Esophagus squamous epithelium (tissue), 5 donors: Measurements from ENCODE around the gene TECPR1. TPM values are rescaled to one million over a fixed set of nuclear protein-coding genes. Genes with fewer than 3 reads are reported as not detected.

Experiments
- DNase-seq: peaks from one replicate; lab custom pipeline; 2025; lab: John Stamatoyannopoulos, UW
- H3K27ac ChIP-seq, 4 donors: fragments of 200-600 bp; sonication (generic); one replicate each; pipeline ENCODE4 v1.5.1; 2016 to 2019; ENCODE audit warnings: mild to moderate bottlenecking in 1 of 4
- H3K27me3 ChIP-seq, 4 donors: fragments of 200-600 bp; sonication (generic); 1 replicate in 3 of 4; 2 replicates in 1 of 4; pipeline versions ENCODE4 v1.5.1 to v1.6.0; 2017 to 2021; ENCODE audit warnings: antibody characterized with exemption in 1 of 4
- H3K36me3 ChIP-seq, 3 donors: fragments of 200-600 bp; sonication (generic); one replicate each; pipeline ENCODE4 v1.5.1; 2016 to 2019
- H3K4me1 ChIP-seq, 3 donors: fragments of 200-600 bp; sonication (generic); one replicate each; pipeline ENCODE4 v1.5.1; 2017 to 2019
- H3K4me3 ChIP-seq, 4 donors: fragments of 200-600 bp; sonication (generic); 1 replicate in 3 of 4; 2 replicates in 1 of 4; pipeline ENCODE4 v1.5.1; 2016 to 2019; ENCODE audit warnings: mild to moderate bottlenecking in 2 of 4, moderate library complexity in 1 of 4
- H3K9me3 ChIP-seq, 3 donors: fragments of 200-600 bp; sonication (generic); one replicate each; pipeline ENCODE4 v1.5.1; 2016 to 2019
- CTCF ChIP-seq, 6 experiments: fragments of 450-650 bp in 4 of 6; fragments of 200-600 bp in 2 of 6; sonication (generic) in 2 of 6; IDR thresholded peaks; one replicate each; pipeline ENCODE4 v1.5.1; 2016 to 2019; ENCODE audit warnings: antibody characterized with exemption in 6 of 6, mild to moderate bottlenecking in 4 of 6, moderate library complexity in 4 of 6
- POLR2A ChIP-seq, 4 donors: fragments of 450-650 bp; IDR thresholded peaks; one replicate each; pipeline ENCODE4 v1.6.1; 2017; ENCODE audit warnings: antibody characterized with exemption in 4 of 4, mild to moderate bottlenecking in 4 of 4, moderate library complexity in 3 of 4
- WGBS, 2 donors: methylation state at CpG; one replicate each; pipeline ENCODE4 v1.1.5; 2018; 5-methylcytosine and 5-hydroxymethylcytosine counted together
- intact Hi-C: fragments of 100-400 bp; cut with DNase I; formaldehyde crosslinking; loops from one replicate; pipeline ENCODE4 v1.15.0; 2022
- total RNA-seq, 4 donors: library from RNA; depleted of rRNA; stranded (reverse); fragments of >200 nt; gene quantifications; one replicate each; pipeline ENCODE4 v1.1.0, GENCODE V29; 2016
- donor health status: DM: yes; HTN: yes; CAD: no.

Gene TECPR1
- total RNA-seq, 4 donors from 2014 or later, result 13.4 to 21.5 (median 19.0) TPM

GRCh38 chr7:98280791-98281756 is 29.0 kb upstream of the TECPR1 start, which contains the start of gene BRI3:
BRI3 (plus strand) TSS chr7:98281686; CDS start chr7:98281796, 110 bp downstream.
- Histone ChIP-seq H3K27ac (peak within 1 kb of the TSS; percentile 95 to 99 (median 97)), H3K36me3 (no peaks in the 10 kb centered on the region), H3K4me3 (peak within 1 kb of the TSS; percentile 75 to 98 (median 88)), H3K4me1 (peaks cover 39 to 58% (median 47%) of the 10 kb centered on the region in 3 donors), H3K9me3 (no peaks in the 10 kb centered on the region), H3K27me3 (no peaks in the 10 kb centered on the region)
- DNase-seq, result peak; percentile 66
- TF ChIP-seq CTCF (IDR thresholded peaks at IDR 0.05) (peak in 2 of 6 experiments; percentile 6 to 12), POLR2A (IDR thresholded peaks at IDR 0.05) (peak in 2 of 4 donors; percentile 86 to 88)
- intact Hi-C loops, result no loop called here
- 1 to 6% methylated on average over 18 to 19 of the region's 92 CpGs for WGBS, 2 donors

GRCh38 chr7:98280296-98280695 is 28.3 kb upstream of the TECPR1 start:
- Histone ChIP-seq H3K4me3 (peak overlapping the region; percentile 43 to 98 (median 84)), H3K9me3 (no peaks in the 10 kb centered on the region), H3K27ac (peak overlapping the region; percentile 95 to 99 (median 97)), H3K27me3 (no peaks in the 10 kb centered on the region), H3K4me1 (peaks cover 31 to 50% (median 39%) of the 10 kb centered on the region in 3 donors), H3K36me3 (no peaks in the 10 kb centered on the region)
- intact Hi-C loops, result no loop called here
- TF ChIP-seq CTCF (IDR thresholded peaks at IDR 0.05) (no peak), POLR2A (IDR thresholded peaks at IDR 0.05) (no peak)
- WGBS, 2 donors, result 46 to 52% methylated on average over 7 of the region's 7 CpGs
- no peak for DNase-seq

GRCh38 chr7:98278936-98279335 is 26.9 kb upstream of the TECPR1 start:
- Histone ChIP-seq H3K27ac (no peak overlapping the region), H3K9me3 (no peaks in the 10 kb centered on the region), H3K36me3 (no peaks in the 10 kb centered on the region), H3K4me3 (no peak overlapping the region), H3K27me3 (no peaks in the 10 kb centered on the region), H3K4me1 (peaks cover 18 to 37% (median 25%) of the 10 kb centered on the region in 3 donors)
- DNase-seq, result no peak
- no peak for TF ChIP-seq POLR2A (IDR thresholded peaks at IDR 0.05)
- no peak for TF ChIP-seq CTCF (IDR thresholded peaks at IDR 0.05)
- WGBS, 2 donors, result 70 to 74% methylated on average over 3 to 4 of the region's 4 CpGs
- intact Hi-C loops, result no loop called here

GRCh38 chr7:98278408-98278807 is 26.4 kb upstream of the TECPR1 start:
- 93 to 94% methylated on average over 4 to 5 of the region's 5 CpGs for WGBS, 2 donors
- TF ChIP-seq POLR2A (IDR thresholded peaks at IDR 0.05) (no peak), CTCF (IDR thresholded peaks at IDR 0.05) (no peak)
- peaks cover 12 to 31% (median 20%) of the 10 kb centered on the region in 3 donors for H3K4me1 ChIP-seq
- intact Hi-C loops, result no loop called here
- no peak overlapping the region for H3K27ac ChIP-seq
- no peaks in the 10 kb centered on the region for H3K36me3 ChIP-seq
- no peaks in the 10 kb centered on the region for H3K27me3 ChIP-seq
- H3K4me3 ChIP-seq, result no peak overlapping the region
- no peak for DNase-seq
- H3K9me3 ChIP-seq, result no peaks in the 10 kb centered on the region

- Histone ChIP-seq H3K4me1 (peaks cover 6 to 17% (median 10%) of the 10 kb centered on the region in 3 donors), H3K4me3 (no peak overlapping the region), H3K36me3 (no peaks in the 10 kb centered on the region), H3K9me3 (no peaks in the 10 kb centered on the region), H3K27me3 (no peaks in the 10 kb centered on the region), H3K27ac (peak overlapping the region in 2 of 4 donors; percentile 63 to 72)
- intact Hi-C loops, result no loop called here
- WGBS, 2 donors, result 52 to 61% methylated on average over 5 of the region's 5 CpGs
- DNase-seq, result no peak
- TF ChIP-seq POLR2A (IDR thresholded peaks at IDR 0.05) (no peak), CTCF (IDR thresholded peaks at IDR 0.05) (no peak)
Observed at GRCh38 chr7:98276241-98276761, 24.3 kb upstream of the TECPR1 start.
